Uterus (tissue), 4 donors: ENCODE data around the gene SLAMF9. TPM values are rescaled to one million over a fixed set of nuclear protein-coding genes. Genes with fewer than 3 reads are reported as not detected.

ENCODE experiments used
- DNase-seq, 2 donors: peaks; one replicate each; pipeline ENCODE4 v3.0.0-alpha.2; 2019 to 2020
- H3K27ac ChIP-seq, 2 donors: fragments of 200-600 bp; sonication (generic); 1 replicate in 1 of 2; 2 replicates in 1 of 2; pipeline ENCODE4 v1.5.1; 2016 to 2018
- H3K27me3 ChIP-seq, 2 donors: fragments of 200-600 bp; sonication (generic); one replicate each; pipeline ENCODE4 v1.5.1; 2018 to 2019; ENCODE audit warnings: control low read depth in 1 of 2
- H3K36me3 ChIP-seq, 2 donors: fragments of 200-600 bp; sonication (generic); one replicate each; pipeline ENCODE4 v1.5.1; 2019; ENCODE audit warnings: control low read depth in 1 of 2
- H3K4me1 ChIP-seq, 2 donors: fragments of 200-600 bp; sonication (generic); one replicate each; pipeline ENCODE4 v1.5.1; 2018 to 2019; ENCODE audit warnings: control low read depth in 1 of 2
- H3K4me3 ChIP-seq, 2 donors: fragments of 200-600 bp; sonication (generic); 1 replicate in 1 of 2; 2 replicates in 1 of 2; pipeline ENCODE4 v1.5.1; 2018 to 2019; ENCODE audit warnings: mild to moderate bottlenecking in 1 of 2
- H3K9me3 ChIP-seq, 2 donors: fragments of 200-600 bp; sonication (generic); one replicate each; pipeline ENCODE4 v1.5.1; 2019; ENCODE audit warnings: control low read depth in 1 of 2
- CTCF ChIP-seq, 4 experiments: fragments of 200-600 bp in 2 of 4; fragments of 450-650 bp in 2 of 4; sonication (generic) in 2 of 4; IDR thresholded peaks; one replicate each; pipeline ENCODE4 v1.5.1; 2016 to 2019; ENCODE audit warnings: antibody characterized with exemption in 4 of 4, mild to moderate bottlenecking in 2 of 4, moderate library complexity in 1 of 4
- POLR2A ChIP-seq, 2 donors: fragments of 450-650 bp; IDR thresholded peaks; one replicate each; pipeline ENCODE4 v1.6.1; 2016; ENCODE audit warnings: antibody characterized with exemption in 2 of 2, mild to moderate bottlenecking in 1 of 2, moderate library complexity in 1 of 2
- intact Hi-C: fragments of 100-400 bp; cut with DNase I; formaldehyde crosslinking; loops from one replicate; pipeline ENCODE4 v1.15.1; 2023; ENCODE audit warnings: low total_unique reads
- total RNA-seq, 4 donors: library from RNA; depleted of rRNA in 3 of 4; stranded (reverse); fragments of >200 nt in 3 of 4; gene quantifications; one replicate each; pipeline versions ENCODE4 v1.1.0 to v1.2.4, GENCODE V29; 2014 to 2023
- donor health status: DM: yes; HTN: yes; CAD: no.

The SLAMF9 gene
- total RNA-seq, 4 donors from 2014 or later, result not detected

- no peak overlapping the region for H3K27ac ChIP-seq
- H3K4me3 ChIP-seq, result no peak overlapping the region
- H3K36me3 ChIP-seq, result no peaks in the 10 kb centered on the region
- no peak for TF ChIP-seq POLR2A (IDR thresholded peaks at IDR 0.05)
- no peak for TF ChIP-seq CTCF (IDR thresholded peaks at IDR 0.05)
- intact Hi-C loops, result no loop called here
- H3K9me3 ChIP-seq, result no peaks in the 10 kb centered on the region
- no peaks in the 10 kb centered on the region for H3K4me1 ChIP-seq
- no peaks in the 10 kb centered on the region for H3K27me3 ChIP-seq
- DNase-seq, result no peak
Measured at GRCh38 chr1:159972443-159973205, 18.6 kb upstream of the SLAMF9 start.

DNA sequence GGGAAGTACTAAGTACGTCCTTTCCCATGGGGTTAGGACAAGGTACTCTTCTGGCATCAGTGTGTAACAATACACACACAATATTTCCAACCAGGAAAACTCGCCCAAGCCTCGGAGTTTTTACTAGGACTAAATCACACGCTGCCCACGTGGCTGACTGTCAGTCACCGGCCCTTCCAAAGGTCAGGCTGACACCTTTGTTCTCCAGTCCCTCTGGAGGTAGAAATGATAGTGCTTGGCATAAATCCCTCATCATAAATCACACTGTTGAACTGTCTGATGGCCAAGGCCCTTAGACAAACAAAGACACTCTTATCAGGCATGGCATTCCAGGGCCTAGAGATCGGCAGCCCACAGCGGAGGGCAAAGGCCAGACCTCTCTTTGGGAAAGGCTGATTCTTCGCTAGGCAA lies 16.9 kb upstream of the SLAMF9 start:
- H3K27me3 ChIP-seq, result no peaks in the 10 kb centered on the region
- no peak overlapping the region for H3K4me3 ChIP-seq
- H3K27ac ChIP-seq, result no peak overlapping the region
- DNase-seq, result no peak
- H3K9me3 ChIP-seq, result no peaks in the 10 kb centered on the region
- no peaks in the 10 kb centered on the region for H3K4me1 ChIP-seq
- intact Hi-C loops, result no loop called here
- no peaks in the 10 kb centered on the region for H3K36me3 ChIP-seq
- TF ChIP-seq CTCF (IDR thresholded peaks at IDR 0.05), result no peak
- TF ChIP-seq POLR2A (IDR thresholded peaks at IDR 0.05), result no peak

DNA sequence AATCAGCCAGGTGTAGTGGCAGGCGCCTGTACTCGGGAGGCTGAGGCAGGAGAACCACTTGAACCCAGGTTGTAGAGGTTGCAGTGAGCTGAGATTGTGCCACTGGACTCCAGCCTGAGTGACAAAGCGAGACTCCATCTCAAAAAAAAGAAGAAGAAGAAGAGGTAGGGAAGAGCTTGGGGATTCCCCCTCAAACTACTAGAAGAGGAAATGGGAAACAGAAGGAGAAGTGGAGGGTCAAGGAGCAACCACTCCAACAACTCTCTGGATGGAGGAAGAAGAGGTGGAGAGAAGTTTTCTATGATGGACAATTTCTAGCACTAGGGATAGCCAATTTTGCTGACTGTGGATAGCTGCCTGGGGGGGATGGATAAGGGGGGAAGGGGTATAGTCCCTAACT lies 14.9 kb upstream of the SLAMF9 start:
- intact Hi-C loops, result no loop called here
- H3K36me3 ChIP-seq, result no peaks in the 10 kb centered on the region
- TF ChIP-seq CTCF (IDR thresholded peaks at IDR 0.05) (no peak), POLR2A (IDR thresholded peaks at IDR 0.05) (no peak)

GRCh38 chr1:159965263-159965662 lies 11.2 kb upstream of the SLAMF9 start:
- H3K27ac ChIP-seq, result no peak overlapping the region
- no peaks in the 10 kb centered on the region for H3K4me1 ChIP-seq
- intact Hi-C loops, result no loop called here
- TF ChIP-seq CTCF (IDR thresholded peaks at IDR 0.05) (no peak), POLR2A (IDR thresholded peaks at IDR 0.05) (no peak)
- DNase-seq, result no peak
- H3K9me3 ChIP-seq, result no peaks in the 10 kb centered on the region
- H3K4me3 ChIP-seq, result no peak overlapping the region
- no peaks in the 10 kb centered on the region for H3K36me3 ChIP-seq
- no peaks in the 10 kb centered on the region for H3K27me3 ChIP-seq

More for the DNA sequence above, 14.9 kb upstream of the SLAMF9 start:
- Histone ChIP-seq H3K27me3 (no peaks in the 10 kb centered on the region), H3K4me3 (no peak overlapping the region), H3K27ac (no peak overlapping the region), H3K4me1 (no peaks in the 10 kb centered on the region), H3K9me3 (no peaks in the 10 kb centered on the region)
- no peak for DNase-seq

DNA sequence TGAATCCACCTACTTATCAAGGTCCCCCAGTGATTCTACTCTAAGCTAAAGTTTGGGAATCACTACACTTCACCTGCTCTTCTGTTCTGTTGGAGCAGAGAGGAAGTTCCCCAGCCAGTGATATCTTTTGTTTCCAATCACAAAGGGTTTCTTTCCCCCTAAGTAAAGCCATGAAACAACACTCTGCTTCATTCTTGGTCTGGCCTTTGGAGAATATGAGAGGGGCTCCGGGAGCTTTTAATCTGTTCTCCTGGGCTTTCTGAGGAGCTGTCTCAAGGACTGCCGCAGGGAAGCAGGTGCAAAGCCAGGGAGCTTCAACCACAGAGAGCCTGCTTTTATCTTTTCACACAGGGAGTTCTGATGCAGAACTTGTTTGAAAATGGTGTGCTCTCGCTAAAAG lies 10.1 kb upstream of the SLAMF9 start:
- TF ChIP-seq CTCF (IDR thresholded peaks at IDR 0.05) (no peak), POLR2A (IDR thresholded peaks at IDR 0.05) (no peak)
- Histone ChIP-seq H3K27me3 (no peaks in the 10 kb centered on the region), H3K4me1 (no peaks in the 10 kb centered on the region), H3K9me3 (no peaks in the 10 kb centered on the region), H3K36me3 (no peaks in the 10 kb centered on the region), H3K4me3 (no peak overlapping the region), H3K27ac (no peak overlapping the region)
- intact Hi-C loops, result no loop called here
- no peak for DNase-seq
